ENCODE data around the gene SMIM24.
A peak's percentile ranks its signal among the peaks of the same experiment; 100 is the strongest.

SMIM24 gene

GRCh38 chr19:3470500-3471128, 9.7 kb downstream of the SMIM24 start:
- no peak for DNase-seq

- DNase-seq, result no peak
These were observed 10.5 kb downstream of the SMIM24 start for GRCh38 chr19:3469638-3470499.

DNA sequence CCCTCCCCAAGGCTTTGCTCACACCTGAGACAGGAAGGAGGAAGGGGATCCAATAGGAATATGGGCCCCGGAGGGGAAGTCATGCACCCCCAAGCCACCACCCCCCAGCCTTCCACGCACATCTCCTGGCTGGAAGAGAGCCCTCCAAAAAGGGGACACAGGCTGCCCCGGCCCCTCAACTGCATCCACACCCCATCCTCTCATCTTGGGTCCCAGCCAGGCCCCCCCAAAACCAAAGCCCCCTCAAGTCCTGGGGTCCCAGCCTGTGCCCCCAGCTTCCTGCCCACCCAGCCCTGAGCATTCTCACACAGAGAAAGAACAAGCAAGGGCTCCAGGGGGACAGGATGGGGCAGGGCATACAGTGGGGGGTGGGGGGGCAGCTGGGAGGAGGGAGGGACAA, 12.1 kb downstream of the SMIM24 start:
- DNase-seq, result no peak

DNA sequence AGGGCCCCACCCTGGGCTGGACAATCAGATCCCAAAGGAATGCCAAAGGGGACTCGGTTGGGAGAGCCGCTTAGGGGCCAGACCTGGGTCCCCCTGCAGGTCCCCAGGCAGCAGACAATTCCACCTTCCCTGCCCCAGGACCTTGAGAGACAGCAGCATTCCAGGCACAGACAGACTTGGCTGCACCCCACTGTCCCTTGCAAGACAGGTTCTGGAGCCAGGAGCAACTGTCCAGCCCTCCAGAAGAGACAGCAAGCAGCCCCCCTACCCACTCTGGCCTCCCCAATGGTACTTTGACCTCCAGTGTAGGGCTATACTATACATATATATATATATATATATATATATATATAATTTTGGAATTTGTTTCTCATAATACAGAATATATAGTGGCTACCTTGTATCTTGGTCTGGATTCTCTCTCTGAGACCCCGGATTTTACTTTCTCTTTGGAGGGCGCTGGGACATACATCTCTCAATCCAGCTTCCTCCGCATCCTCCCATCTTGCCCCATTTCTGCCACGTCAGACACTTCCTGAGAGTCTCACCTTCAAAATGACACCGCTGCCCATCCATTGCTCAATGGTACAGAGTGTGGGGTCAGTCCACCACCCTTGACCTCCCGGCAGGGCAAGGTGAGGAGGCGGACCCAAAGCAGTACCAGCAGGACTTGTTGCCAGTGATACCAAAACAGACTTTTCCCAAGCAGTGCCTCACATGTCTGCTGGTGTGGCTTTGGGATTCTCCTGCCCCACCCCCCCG, 12.7 kb downstream of the SMIM24 start:
- no peak for DNase-seq

GRCh38 chr19:3466635-3467034, 13.7 kb downstream of the SMIM24 start:
- no peak for DNase-seq

DNA sequence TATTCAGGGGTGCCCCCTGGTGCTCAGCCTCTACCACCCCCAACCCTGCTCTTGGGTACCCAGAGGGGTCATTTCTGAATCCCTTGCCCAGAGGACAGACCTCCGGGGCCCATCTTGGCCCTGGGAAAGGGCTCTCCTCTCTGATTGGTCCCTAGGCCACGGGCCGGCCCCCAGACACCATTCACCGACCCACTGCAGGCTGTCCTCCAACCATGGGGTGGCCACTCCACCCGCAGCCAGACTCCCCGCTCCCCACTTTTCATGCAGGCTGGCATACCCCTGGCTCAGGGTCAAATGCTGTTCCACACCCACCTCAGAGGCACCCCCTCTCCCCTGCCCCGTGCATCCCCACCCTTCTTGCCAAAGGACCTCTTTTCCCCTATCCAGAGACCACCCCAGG, 14.8 kb downstream of the SMIM24 start:
- DNase-seq, result no peak

- no peak for DNase-seq
These were observed 15.6 kb downstream of the SMIM24 start for GRCh38 chr19:3464587-3465235.

DNA sequence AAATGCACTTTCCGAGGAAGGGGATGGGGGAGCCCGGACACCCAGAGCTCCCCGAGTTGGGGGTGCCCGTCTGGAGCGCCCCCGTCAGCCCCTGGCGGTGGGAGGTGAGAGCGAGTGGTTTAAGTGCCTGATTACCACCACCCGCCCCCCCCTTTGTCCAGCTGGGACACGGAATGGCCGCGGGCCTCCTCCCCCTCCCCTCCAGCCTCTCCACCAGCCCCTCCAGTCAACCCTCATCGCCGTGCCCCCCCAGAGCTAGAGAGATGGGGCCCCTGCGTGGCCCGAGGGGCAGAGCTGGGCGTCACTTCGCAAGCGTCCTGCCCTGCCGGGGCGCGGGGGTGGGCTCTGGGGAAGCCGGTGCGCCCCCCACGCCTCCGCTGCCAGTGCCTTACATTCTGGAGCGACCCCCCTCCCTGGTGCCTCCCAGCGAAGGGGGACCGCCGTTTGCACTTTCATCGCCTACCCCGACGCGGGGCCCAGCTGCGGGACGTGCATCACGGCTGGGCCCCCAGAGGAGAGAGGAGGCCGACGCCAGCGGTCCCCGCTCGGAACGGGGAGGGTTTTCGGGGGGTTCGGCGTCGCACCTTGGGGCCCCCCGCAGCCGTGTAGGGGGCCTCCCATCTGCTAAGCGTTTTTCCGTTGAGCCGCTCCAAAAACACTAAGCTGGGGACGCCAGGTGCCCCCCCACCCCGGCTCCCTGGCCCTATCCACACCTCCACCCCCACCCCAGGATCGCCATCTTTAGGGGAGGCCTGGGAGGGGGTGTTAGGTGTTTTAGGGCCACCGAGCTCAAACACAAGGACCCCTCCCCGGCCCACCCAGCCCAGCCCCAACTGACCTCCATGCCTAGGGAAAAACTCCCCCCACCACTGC, 16.4 kb downstream of the SMIM24 start:
- no peak for DNase-seq

DNA sequence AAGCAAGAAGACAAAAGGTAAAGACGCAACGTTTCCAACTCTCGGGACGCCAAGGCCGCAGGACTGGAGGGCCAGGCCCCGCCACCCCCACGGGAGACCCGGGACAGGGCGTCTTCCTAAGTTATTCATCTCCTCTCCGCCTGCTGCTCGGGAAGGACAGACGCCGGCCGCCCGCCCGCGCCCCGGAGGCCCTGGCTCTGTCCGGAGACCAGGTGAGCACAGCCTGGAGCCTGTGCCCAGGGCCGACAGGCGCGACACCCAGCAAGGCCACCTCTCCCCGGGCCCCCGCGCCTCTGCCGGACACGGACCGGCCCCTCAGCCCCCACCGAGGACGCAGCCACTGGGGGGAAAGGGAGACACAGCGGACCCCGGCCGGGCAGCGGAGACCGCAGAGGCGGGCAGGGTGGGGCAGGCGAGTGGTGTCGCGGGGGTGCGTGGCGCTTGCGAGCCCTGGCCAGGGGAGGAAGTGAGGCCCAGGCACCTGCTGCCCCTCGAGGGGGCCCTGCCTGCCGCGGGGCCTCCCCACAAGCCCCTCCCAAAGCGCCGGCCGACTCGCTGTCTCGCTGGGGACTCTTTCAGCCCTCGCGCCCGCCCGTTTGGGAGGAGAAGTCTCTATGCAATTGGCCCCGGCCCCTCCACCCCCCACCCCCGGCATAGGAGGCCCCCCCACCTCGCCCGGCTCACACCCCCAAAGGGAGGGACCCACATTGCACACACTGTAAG, 17.2 kb downstream of the SMIM24 start:
- no peak for DNase-seq

DNA sequence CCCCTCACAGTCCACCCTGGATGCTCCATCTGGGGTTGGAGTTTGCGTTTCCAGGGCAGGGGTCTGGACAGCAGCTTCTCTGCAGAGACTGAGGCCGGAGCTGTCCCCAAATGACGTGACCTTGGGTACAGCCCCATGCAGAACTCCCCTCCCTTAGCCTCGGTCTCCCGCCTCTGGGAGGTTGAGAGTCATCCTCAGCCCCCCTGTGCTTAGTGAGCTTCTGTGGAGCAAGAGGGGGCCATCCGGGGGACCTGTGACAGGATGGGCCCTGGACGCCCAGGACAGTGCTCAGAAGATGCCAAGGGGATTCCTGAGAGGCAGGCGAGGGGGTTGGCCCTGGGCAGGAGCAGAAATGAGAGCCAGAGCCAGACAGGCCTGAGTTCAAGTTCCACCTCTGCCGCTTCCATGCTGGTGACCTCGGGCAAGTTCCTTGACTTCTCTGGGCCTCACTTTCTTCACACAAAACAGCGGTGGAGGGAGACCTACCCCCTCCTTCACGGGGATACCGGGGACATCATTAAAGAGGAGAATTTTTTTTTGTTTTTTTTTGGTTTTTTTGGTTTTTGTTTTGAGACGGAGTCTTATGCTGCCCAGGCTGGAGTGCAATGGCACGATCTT, 20.3 kb downstream of the SMIM24 start:
- no peak for DNase-seq

- peak; percentile 61 for DNase-seq
These were observed 21.0 kb downstream of the SMIM24 start for GRCh38 chr19:3459089-3459881.

- DNase-seq, result no peak
These were observed 21.9 kb downstream of the SMIM24 start for GRCh38 chr19:3458229-3459088.

DNA sequence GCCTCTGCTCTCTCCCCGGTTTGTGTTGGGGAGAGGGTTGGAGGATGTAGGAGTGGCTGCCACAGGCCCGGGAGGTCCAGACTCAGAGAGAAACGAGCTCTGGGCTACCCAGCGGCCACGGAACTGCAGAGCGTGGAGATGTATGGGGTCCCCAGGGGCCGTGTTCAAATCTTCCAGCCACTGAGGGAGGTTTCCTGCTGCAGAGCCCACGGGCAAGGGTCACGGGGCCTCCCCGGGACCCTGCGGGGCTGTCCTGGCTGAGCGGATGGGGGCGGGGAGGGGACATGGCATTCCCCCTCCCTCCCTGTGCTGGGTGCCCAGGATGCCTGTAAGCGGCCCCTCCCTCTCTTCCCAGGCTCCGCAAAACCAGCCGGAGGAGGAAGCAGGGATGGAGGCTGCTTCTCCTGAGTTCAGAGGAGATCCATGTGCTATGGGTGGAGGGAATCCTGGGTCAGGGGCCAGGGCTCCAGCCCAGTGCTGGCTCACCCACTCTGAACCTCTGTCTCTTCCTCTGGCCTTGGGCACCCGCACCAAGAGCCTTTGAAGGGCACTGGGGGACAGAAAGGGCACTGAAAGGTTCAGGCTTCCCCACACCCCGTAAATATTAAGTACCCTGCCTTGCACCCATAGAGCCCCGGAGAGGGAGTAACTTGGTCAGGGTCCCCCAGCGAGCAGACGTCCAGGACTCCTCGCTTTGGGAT, 22.6 kb downstream of the SMIM24 start:
- DNase-seq, result no peak

DNA sequence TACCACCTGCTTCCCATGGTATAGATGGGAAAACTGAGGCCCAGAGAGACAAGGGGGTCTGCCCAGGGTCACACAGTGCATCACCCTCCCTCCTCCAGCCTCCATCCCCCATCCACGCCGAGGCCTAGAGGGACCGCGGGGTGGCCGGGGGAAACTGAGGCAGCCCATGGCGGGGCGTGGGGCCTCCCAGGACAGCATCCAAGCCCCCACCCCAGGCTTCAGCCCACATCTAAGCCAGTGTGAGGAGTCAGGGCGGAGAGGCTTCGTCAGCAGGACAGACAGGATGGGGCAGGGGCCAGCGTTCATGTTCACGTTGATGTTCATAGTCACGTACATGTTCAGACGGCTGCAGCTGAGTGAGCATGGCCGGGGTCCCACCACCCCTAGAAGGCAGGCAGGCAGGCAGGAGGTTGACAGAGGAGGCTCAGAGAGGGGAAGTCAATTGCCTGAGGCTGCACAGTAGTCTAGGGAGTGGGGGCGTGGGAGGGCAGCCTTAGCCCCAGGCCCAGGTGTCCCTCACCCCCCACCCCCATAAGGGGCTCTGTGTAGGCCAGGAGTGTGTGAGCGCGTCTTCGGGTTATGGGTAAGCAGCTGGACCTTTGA, 23.3 kb downstream of the SMIM24 start:
- no peak for DNase-seq

- peak; percentile 35 for DNase-seq
These were observed 24.2 kb downstream of the SMIM24 start for GRCh38 chr19:3455960-3456601.

GRCh38 chr19:3455393-3455955, 24.9 kb downstream of the SMIM24 start:
- DNase-seq, result no peak

Data from NCI-H69 (cell line).